ENCODE measurements around the gene MGAT4A. TPM values are rescaled to one million over a fixed set of nuclear protein-coding genes. Genes with fewer than 3 reads are reported as not detected.
A peak's percentile ranks its signal among the peaks of the same experiment; 100 is the strongest.

The MGAT4A gene
- total RNA-seq, 2 donors from 2014 or later: 44.0 to 80.8 TPM

DNA sequence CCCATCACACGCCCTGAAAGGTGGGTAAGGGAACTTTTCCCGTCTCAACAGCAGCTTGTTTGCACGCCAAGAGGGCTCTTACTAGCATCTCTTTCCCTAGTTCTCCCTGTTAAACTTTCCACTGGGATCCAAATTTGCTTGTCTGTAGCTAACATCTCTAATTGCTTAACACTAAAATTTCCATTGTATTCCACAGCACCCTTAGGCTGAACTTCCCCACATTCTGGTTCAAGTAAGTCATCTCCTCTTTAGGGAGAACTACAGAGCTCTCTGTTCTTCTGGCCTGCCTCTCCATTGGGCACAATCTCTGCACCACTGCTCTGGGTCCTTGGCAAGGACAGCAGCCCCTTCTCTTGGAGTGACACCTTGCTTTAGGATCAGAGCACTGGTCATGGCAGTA lies 98.6 kb downstream of the MGAT4A start:
- DNase-seq (ENCODE audit: low spot score) (no peak), ATAC-seq (ENCODE audit: insufficient number of reproducible peaks, low FRiP score, low read depth) (no peak)
- no peak overlapping the region for H3K4me3 ChIP-seq
- H3K36me3 ChIP-seq: peaks cover 26% of the 10 kb centered on the region
- no peak overlapping the region for H3K27ac ChIP-seq
- H3K9me3 ChIP-seq: no peaks in the 10 kb centered on the region
- H3K4me1 ChIP-seq (ENCODE audit: control insufficient read depth in 1 of 2, low read depth in 2 of 2): no peaks in the 10 kb centered on the region
- H3K27me3 ChIP-seq (replicated peaks; ENCODE audit: insufficient read depth): no peaks in the 10 kb centered on the region
- TF ChIP-seq CTCF (IDR thresholded peaks at IDR 0.05): no peak

DNA sequence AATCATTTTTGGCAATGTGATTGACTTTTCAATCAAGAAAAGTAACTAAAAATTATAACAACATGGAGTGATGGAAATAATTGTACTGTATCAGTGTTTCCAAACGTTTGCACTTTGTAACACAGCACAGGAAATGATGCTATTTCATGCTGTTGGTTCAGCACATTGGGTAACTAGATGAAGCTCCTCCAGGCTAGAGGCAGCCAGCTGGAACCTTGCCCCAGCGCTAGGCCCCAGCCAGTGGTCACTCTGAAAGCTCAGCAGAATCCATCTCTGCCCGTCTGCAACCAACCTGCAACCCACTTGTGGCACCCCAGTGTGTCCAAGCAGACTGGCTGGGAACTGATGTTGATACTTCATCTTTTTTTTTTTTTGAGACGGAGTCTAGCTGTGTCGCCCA lies 107.3 kb downstream of the MGAT4A start:
- H3K4me3 ChIP-seq: no peak overlapping the region
- DNase-seq (ENCODE audit: low spot score) (no peak), ATAC-seq (ENCODE audit: insufficient number of reproducible peaks, low FRiP score, low read depth) (peak; percentile 45)
- H3K4me1 ChIP-seq (ENCODE audit: control insufficient read depth in 1 of 2, low read depth in 2 of 2): peaks cover 0 to 7% of the 10 kb centered on the region in 2 donors
- no peak for TF ChIP-seq CTCF (IDR thresholded peaks at IDR 0.05)
- H3K27me3 ChIP-seq (replicated peaks; ENCODE audit: insufficient read depth): no peaks in the 10 kb centered on the region
- H3K27ac ChIP-seq: no peak overlapping the region
- peaks cover 8% of the 10 kb centered on the region for H3K36me3 ChIP-seq
- no peaks in the 10 kb centered on the region for H3K9me3 ChIP-seq

DNA sequence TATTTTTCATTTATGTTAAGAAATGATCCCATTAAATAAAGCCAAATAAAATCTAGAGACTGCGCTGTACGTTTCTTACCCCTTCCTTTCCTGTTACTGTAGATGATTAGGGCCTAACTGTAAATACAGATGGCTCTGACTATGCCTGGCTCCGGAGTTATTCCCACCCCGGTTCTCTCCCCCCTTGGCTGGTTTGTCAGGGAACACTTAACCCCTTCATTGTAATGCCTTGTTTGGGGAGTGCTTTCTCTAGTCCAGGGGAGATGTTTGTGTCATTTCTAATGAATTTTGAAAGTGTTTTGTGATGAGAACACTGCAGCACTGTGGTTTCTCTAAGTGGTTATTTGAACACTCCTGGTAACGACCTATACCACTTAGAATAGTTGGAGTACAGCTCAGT lies 113.8 kb downstream of the MGAT4A start:
- TF ChIP-seq CTCF (IDR thresholded peaks at IDR 0.05): no peak
- Histone ChIP-seq H3K27me3 (replicated peaks; ENCODE audit: insufficient read depth) (no peaks in the 10 kb centered on the region), H3K4me3 (no peak overlapping the region), H3K4me1 (ENCODE audit: control insufficient read depth in 1 of 2, low read depth in 2 of 2) (no peaks in the 10 kb centered on the region), H3K36me3 (peaks cover 49% of the 10 kb centered on the region), H3K9me3 (no peaks in the 10 kb centered on the region), H3K27ac (no peak overlapping the region)
- ATAC-seq (ENCODE audit: insufficient number of reproducible peaks, low FRiP score, low read depth) (no peak), DNase-seq (ENCODE audit: low spot score) (no peak)

DNA sequence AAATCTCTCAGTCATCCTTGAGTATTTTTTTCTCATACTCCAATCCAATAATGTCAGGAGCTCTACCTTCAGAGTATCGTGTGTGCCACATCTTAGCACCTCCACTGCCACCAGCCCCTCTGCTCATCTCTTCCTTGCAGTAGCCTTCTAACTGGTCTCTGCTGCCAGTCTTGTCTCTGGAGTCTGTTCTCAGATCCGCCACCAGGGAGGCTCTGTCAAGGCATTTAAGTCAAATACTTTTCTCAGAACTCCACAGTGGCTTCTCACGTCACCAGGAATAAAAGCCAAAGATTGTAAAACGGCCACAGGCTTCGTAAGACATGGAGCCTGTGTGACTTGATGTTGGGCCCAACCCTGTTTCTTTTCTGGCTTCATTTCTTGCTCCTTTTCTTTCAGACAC lies 115.5 kb downstream of the MGAT4A start:
- Histone ChIP-seq H3K4me1 (ENCODE audit: control insufficient read depth in 1 of 2, low read depth in 2 of 2) (peaks cover 6 to 13% of the 10 kb centered on the region in 2 donors), H3K27ac (no peak overlapping the region), H3K4me3 (no peak overlapping the region), H3K36me3 (peaks cover 47% of the 10 kb centered on the region), H3K27me3 (replicated peaks; ENCODE audit: insufficient read depth) (no peaks in the 10 kb centered on the region), H3K9me3 (no peaks in the 10 kb centered on the region)
- no peak for ATAC-seq (ENCODE audit: insufficient number of reproducible peaks, low FRiP score, low read depth)
- no peak for DNase-seq (ENCODE audit: low spot score)
- no peak for TF ChIP-seq CTCF (IDR thresholded peaks at IDR 0.05)

DNA sequence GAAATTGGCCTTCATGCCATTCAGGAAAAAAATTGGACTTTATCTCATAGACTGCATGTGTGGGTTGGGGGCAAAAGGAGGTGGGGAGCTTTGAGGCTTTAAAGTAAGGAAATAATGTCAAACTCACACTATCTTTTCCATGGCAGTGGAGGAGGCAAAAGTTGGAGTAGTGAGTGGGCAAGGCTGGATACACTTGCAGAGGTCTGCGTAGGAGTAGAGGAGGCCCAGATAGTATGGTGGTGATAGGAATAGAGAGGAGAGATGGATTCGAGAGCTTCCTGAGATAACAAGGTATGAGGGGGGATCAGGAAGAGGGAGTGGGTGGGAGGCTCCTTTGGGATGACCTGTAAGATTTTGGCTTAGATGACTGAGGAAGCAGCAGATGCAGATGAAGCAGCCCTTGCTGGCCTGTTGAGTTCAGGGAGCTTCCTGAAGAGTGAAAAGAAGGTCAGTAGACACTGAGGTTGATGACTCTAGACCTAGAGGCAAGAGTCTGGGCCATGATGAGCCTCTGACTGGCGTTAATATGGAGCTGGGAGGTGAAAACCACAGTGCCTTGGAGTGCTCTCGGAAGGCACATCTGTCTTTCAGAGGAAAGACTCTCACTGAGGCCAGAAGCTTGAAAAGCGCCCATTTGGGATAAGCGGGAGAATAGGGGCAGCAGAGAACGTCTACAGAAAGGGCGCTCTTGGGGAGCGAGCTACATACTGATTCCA lies 116.8 kb downstream of the MGAT4A start:
- Histone ChIP-seq H3K9me3 (no peaks in the 10 kb centered on the region), H3K4me1 (ENCODE audit: control insufficient read depth in 1 of 2, low read depth in 2 of 2) (peaks cover 17 to 26% of the 10 kb centered on the region in 2 donors), H3K36me3 (peaks cover 41% of the 10 kb centered on the region), H3K4me3 (no peak overlapping the region), H3K27ac (no peak overlapping the region), H3K27me3 (replicated peaks; ENCODE audit: insufficient read depth) (no peaks in the 10 kb centered on the region)
- TF ChIP-seq CTCF (IDR thresholded peaks at IDR 0.05): no peak
- ATAC-seq (ENCODE audit: insufficient number of reproducible peaks, low FRiP score, low read depth): no peak
- no peak for DNase-seq (ENCODE audit: low spot score)
